ENCODE data around the gene AREL1.

- TF ChIP-seq CTCF (IDR thresholded peaks at IDR 0.05; ENCODE audit: low read depth, low read length, poor library complexity, severe bottlenecking): no peak
- TF ChIP-seq EZH2phosphoT487 (IDR thresholded peaks at IDR 0.05; ENCODE audit: borderline replicate concordance, low read length): no peak
Measured at GRCh38 chr14:74654931-74655330, 57.9 kb downstream of the AREL1 start.
